ENCODE measurements around the gene TNC. TPM values are rescaled to one million over a fixed set of nuclear protein-coding genes. Genes with fewer than 3 reads are reported as not detected.

The TNC gene
- total and polyA plus RNA-seq, 3 donors from 2014 or later = 3.3 to 44.0 (median 3.5) TPM

DNA sequence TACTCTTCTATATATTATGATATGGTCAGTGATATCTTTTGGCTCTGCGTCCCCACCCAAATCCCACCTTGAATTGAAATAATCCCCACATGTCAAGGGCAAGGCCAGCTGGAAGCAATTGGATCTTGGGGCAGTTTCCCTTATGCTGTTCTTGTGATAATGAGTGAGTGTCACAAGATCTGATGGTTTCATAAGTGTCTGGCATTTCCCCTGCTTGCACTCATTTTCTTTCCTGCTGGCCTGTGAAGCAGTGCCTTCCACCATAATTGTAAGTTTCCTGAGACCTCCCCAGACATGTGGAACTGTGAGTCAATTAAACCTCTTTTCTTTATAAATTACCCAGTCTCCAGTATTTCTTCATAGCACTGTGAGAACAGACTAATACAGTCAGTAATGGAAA, 45.0 kb upstream of the TNC start:
- no peak overlapping the region for H3K4me3 ChIP-seq
- TF ChIP-seq, protein P1, sequence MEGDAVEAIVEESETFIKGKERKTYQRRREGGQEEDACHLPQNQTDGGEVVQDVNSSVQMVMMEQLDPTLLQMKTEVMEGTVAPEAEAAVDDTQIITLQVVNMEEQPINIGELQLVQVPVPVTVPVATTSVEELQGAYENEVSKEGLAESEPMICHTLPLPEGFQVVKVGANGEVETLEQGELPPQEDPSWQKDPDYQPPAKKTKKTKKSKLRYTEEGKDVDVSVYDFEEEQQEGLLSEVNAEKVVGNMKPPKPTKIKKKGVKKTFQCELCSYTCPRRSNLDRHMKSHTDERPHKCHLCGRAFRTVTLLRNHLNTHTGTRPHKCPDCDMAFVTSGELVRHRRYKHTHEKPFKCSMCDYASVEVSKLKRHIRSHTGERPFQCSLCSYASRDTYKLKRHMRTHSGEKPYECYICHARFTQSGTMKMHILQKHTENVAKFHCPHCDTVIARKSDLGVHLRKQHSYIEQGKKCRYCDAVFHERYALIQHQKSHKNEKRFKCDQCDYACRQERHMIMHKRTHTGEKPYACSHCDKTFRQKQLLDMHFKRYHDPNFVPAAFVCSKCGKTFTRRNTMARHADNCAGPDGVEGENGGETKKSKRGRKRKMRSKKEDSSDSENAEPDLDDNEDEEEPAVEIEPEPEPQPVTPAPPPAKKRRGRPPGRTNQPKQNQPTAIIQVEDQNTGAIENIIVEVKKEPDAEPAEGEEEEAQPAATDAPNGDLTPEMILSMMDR (IDR thresholded peaks at IDR 0.05) = no peak
- no peak for TF ChIP-seq POLR2A (IDR thresholded peaks at IDR 0.05)
- intact Hi-C loops (cut with DNase I; ENCODE audit: low total_unique reads) = no loop called here
- H3K9me3 ChIP-seq = no peaks in the 10 kb centered on the region
- no peaks in the 10 kb centered on the region for H3K27me3 ChIP-seq
- H3K36me3 ChIP-seq (ENCODE audit: low read depth, missing control alignments) = no peaks in the 10 kb centered on the region
- no peak for DNase-seq
- WGBS, 2 donors = 79 to 94% methylated on average over 1 of the region's 1 CpG
- no peaks in the 10 kb centered on the region for H3K4me1 ChIP-seq
- H3K27ac ChIP-seq = no peak overlapping the region

DNA sequence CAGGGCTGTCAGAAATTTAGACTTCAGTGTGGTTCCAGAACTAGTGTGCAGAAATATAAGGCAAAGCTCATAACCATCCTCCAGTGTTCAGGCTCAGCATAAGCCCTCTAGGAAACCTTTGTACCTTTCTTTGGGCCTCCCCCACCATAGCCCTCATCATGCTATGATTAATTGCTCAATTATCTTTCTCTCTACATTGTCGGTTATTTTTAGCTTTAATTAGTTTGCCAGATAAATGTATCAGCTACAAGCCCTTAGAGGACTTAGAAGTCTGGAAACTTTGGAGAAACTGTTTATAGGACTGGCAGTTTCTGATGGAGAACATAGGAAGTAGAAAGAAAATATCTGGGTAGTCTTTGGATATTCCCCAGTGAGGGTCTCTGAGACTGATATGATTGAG, 43.5 kb upstream of the TNC start:
- H3K27ac ChIP-seq = no peak overlapping the region
- no peaks in the 10 kb centered on the region for H3K9me3 ChIP-seq
- intact Hi-C loops (cut with DNase I; ENCODE audit: low total_unique reads) = no loop called here
- no peak overlapping the region for H3K4me3 ChIP-seq
- no peaks in the 10 kb centered on the region for H3K36me3 ChIP-seq (ENCODE audit: low read depth, missing control alignments)
- DNase-seq = no peak
- 24 to 29% methylated on average over 1 of the region's 1 CpG for WGBS, 2 donors
- no peaks in the 10 kb centered on the region for H3K4me1 ChIP-seq
- TF ChIP-seq, protein P1 (IDR thresholded peaks at IDR 0.05) = no peak
- no peak for TF ChIP-seq POLR2A (IDR thresholded peaks at IDR 0.05)
- H3K27me3 ChIP-seq = no peaks in the 10 kb centered on the region

DNA sequence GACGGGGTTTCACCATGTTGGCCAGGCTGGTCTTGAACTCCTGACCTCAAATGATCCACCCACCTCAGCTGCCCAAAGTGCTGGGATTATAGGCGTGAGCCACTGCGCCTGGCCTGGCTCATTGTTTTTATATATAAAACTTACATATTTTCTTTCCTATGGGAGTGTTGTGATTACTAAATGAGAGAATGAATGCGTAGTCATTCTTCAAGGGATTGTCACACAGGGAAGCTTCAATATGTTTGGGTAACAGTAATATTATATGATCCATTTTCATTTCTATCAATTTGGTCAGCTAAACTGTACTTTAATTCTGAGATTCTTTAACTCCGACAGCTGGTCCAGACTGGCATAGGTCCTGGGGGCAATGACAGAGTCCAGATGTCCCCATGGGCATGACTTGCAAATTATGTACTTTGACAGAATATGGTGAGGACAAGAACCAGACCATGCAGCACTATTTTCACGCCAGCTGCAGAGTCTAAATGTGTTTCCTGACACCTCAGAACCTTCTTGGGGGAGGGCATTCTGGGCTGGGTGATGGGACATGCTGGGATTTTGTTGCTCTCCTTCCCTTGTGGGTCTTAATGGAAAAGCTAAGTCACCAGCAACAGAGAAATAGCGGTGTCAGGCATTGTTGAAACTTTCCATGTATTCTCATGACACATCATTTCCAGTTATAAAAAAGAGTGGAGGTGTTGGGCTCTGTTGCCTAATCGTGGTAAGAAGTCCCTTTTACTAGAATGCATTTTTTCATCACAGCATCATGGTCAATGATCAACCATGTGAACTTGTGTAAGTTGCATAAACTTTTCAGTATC, 40.9 kb upstream of the TNC start:
- Histone ChIP-seq H3K27ac (no peak overlapping the region), H3K27me3 (no peaks in the 10 kb centered on the region), H3K36me3 (ENCODE audit: low read depth, missing control alignments) (no peaks in the 10 kb centered on the region), H3K4me3 (no peak overlapping the region), H3K4me1 (no peaks in the 10 kb centered on the region), H3K9me3 (no peaks in the 10 kb centered on the region)
- intact Hi-C loops (cut with DNase I; ENCODE audit: low total_unique reads) = no loop called here
- TF ChIP-seq, protein P1 (IDR thresholded peaks at IDR 0.05) = no peak
- no peak for TF ChIP-seq POLR2A (IDR thresholded peaks at IDR 0.05)
- 84 to 87% methylated on average over 8 of the region's 8 CpGs for WGBS, 2 donors
- no peak for DNase-seq

DNA sequence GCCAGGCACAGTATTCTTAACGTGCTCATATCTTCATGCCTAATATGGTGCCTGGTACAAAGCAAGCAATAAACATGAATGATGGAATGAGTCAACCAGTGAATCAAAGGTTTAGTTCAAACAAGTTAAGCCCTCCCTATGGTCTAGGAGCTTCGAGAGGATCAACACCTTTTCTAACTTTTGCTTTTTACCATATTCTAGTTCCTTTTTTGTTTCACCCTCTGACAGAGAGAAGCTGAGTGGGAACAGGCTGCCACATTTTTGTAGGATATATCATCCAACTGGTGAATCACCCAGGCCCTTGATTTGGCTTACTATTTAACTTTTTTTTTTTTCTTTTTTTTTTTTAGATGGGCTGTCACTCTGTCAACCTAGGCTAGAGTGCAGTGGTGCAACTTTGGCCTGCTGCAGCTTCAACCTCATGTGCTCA, 39.3 kb upstream of the TNC start:
- no peaks in the 10 kb centered on the region for H3K4me1 ChIP-seq
- H3K36me3 ChIP-seq (ENCODE audit: low read depth, missing control alignments) = no peaks in the 10 kb centered on the region
- H3K27me3 ChIP-seq = no peaks in the 10 kb centered on the region
- TF ChIP-seq, protein P1 (IDR thresholded peaks at IDR 0.05) = no peak
- TF ChIP-seq POLR2A (IDR thresholded peaks at IDR 0.05) = no peak
- no peak for DNase-seq
- H3K4me3 ChIP-seq = no peak overlapping the region
- no peaks in the 10 kb centered on the region for H3K9me3 ChIP-seq
- intact Hi-C loops (cut with DNase I; ENCODE audit: low total_unique reads) = no loop called here
- H3K27ac ChIP-seq = no peak overlapping the region
- WGBS, 2 donors = 80 to 83% methylated on average over 2 of the region's 2 CpGs

DNA sequence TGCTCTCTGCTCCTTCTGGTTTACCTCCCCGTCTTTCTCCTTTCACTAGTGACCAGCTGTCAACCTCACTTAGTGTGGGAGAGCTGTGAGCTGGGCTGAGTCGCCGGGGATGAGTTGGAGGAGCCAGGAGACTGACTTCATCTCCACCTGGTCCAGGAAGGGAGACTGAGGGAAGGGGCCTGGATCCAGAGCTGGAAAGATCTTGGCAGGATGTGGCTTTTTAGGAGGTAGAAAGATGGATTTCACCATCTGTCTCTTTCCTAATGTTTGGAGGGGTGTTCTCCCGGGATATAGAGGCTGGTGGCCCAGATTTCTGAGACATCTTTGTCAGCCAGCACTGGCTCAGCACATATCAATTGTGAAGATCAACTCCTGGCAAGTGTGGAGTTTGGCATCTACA, 37.1 kb upstream of the TNC start:
- TF ChIP-seq POLR2A (IDR thresholded peaks at IDR 0.05) = no peak
- TF ChIP-seq, protein P1 (IDR thresholded peaks at IDR 0.05) = no peak
- no peak overlapping the region for H3K27ac ChIP-seq
- H3K9me3 ChIP-seq = no peaks in the 10 kb centered on the region
- intact Hi-C loops (cut with DNase I; ENCODE audit: low total_unique reads) = no loop called here
- no peak overlapping the region for H3K4me3 ChIP-seq
- WGBS, 2 donors = 69 to 87% methylated on average over 4 of the region's 4 CpGs
- H3K27me3 ChIP-seq = no peaks in the 10 kb centered on the region
- no peaks in the 10 kb centered on the region for H3K36me3 ChIP-seq (ENCODE audit: low read depth, missing control alignments)
- no peaks in the 10 kb centered on the region for H3K4me1 ChIP-seq
- no peak for DNase-seq
